Sigmoid colon (tissue), 7 donors: Measurements from ENCODE around the gene GNAS-AS1. TPM values are rescaled to one million over a fixed set of nuclear protein-coding genes. Genes with fewer than 3 reads are reported as not detected.

Source experiments
- DNase-seq: peaks from one replicate; pipeline ENCODE4 v3.0.0-alpha.2; 2019
- H3K27ac ChIP-seq, 4 donors: fragments of 200-600 bp; sonication (generic); one replicate each; pipeline ENCODE4 v1.5.1; 2016 to 2019; ENCODE audit warnings: mild to moderate bottlenecking in 1 of 4
- H3K27me3 ChIP-seq, 3 donors: fragments of 200-600 bp; sonication (generic); one replicate each; pipeline ENCODE4 v1.5.1; 2019; ENCODE audit warnings: mild to moderate bottlenecking in 1 of 3
- H3K36me3 ChIP-seq, 4 donors: fragments of 200-600 bp; sonication (generic); one replicate each; pipeline ENCODE4 v1.5.1; 2016 to 2019
- H3K4me1 ChIP-seq, 4 donors: fragments of 200-600 bp; sonication (generic); one replicate each; pipeline ENCODE4 v1.5.1; 2017 to 2019
- H3K4me3 ChIP-seq, 4 donors: fragments of 200-600 bp; sonication (generic); one replicate each; pipeline ENCODE4 v1.5.1; 2017 to 2019; ENCODE audit warnings: mild to moderate bottlenecking in 2 of 4, moderate library complexity in 1 of 4
- H3K9me3 ChIP-seq, 4 donors: fragments of 200-600 bp in 3 of 4; sonication (generic) in 3 of 4; one replicate each; pipeline versions ENCODE4 v1.5.1 to v1.6.1; 2013 to 2019
- CTCF ChIP-seq, 4 experiments: fragments of 450-650 bp in 3 of 4; fragments of 200-600 bp in 1 of 4; IDR thresholded peaks; one replicate each; pipeline ENCODE4 v1.5.1; 2016 to 2019; ENCODE audit warnings: antibody characterized with exemption in 4 of 4, mild to moderate bottlenecking in 3 of 4, moderate library complexity in 2 of 4
- EP300 ChIP-seq, 4 donors: sonication (generic); formaldehyde crosslinking; IDR thresholded peaks; one replicate each; pipeline ENCODE4 v1.6.1; 2017; ENCODE audit warnings: antibody characterized with exemption in 4 of 4
- POLR2A ChIP-seq, 2 donors: fragments of 450-650 bp; IDR thresholded peaks; one replicate each; pipeline ENCODE4 v1.6.1; 2016; ENCODE audit warnings: antibody characterized with exemption in 2 of 2, mild to moderate bottlenecking in 2 of 2, moderate library complexity in 2 of 2
- POLR2AphosphoS5 ChIP-seq, 4 donors: sonication (generic); formaldehyde crosslinking; IDR thresholded peaks; one replicate each; pipeline ENCODE4 v1.6.1; 2017; ENCODE audit warnings: antibody characterized with exemption in 4 of 4
- WGBS, 2 donors: extraction: QIAGEN DNeasy Blood & Tissue Kit; methylation state at CpG; one replicate each; pipeline ENCODE4 v1.1.7; 2013; 5-methylcytosine and 5-hydroxymethylcytosine counted together
- intact Hi-C: fragments of 100-400 bp; cut with DNase I; formaldehyde crosslinking; loops from one replicate; pipeline ENCODE4 v1.15.1; 2023
- polyA plus RNA-seq, 3 donors: library from polyadenylated mRNA; stranded (reverse); fragments of 200-250 nt; gene quantifications; one replicate each; pipeline ENCODE4 v1.2.3, GENCODE V29; 2013
- total RNA-seq, 4 donors: library from RNA; depleted of rRNA; stranded (reverse); fragments of >200 nt; gene quantifications; one replicate each; pipeline ENCODE4 v1.1.0, GENCODE V29; 2016
- donor health status: healthy with polysubstance abuse.
- donor health status: Bipolar disorder and iron deficiency.
- donor health status: healthy.

The GNAS-AS1 gene
- total and polyA plus RNA-seq, 7 donors: 0.33 to 0.69 (median 0.36) TPM; not detected in 4

GRCh38 chr20:58800134-58800871, 50.4 kb downstream of the GNAS-AS1 start:
- Histone ChIP-seq H3K27me3 (peaks cover 0 to 11% (median 0%) of the 10 kb centered on the region in 3 donors), H3K9me3 (no peaks in the 10 kb centered on the region), H3K4me1 (no peaks in the 10 kb centered on the region), H3K4me3 (no peak overlapping the region), H3K27ac (no peak overlapping the region), H3K36me3 (no peaks in the 10 kb centered on the region)
- no peak for DNase-seq
- WGBS, 2 donors: 72 to 75% methylated on average over 22 of the region's 22 CpGs
- intact Hi-C loops: no loop called here
- TF ChIP-seq POLR2A (IDR thresholded peaks at IDR 0.05) (no peak), EP300 (IDR thresholded peaks at IDR 0.05) (no peak), CTCF (IDR thresholded peaks at IDR 0.05) (no peak), POLR2AphosphoS5 (IDR thresholded peaks at IDR 0.05) (no peak)

DNA sequence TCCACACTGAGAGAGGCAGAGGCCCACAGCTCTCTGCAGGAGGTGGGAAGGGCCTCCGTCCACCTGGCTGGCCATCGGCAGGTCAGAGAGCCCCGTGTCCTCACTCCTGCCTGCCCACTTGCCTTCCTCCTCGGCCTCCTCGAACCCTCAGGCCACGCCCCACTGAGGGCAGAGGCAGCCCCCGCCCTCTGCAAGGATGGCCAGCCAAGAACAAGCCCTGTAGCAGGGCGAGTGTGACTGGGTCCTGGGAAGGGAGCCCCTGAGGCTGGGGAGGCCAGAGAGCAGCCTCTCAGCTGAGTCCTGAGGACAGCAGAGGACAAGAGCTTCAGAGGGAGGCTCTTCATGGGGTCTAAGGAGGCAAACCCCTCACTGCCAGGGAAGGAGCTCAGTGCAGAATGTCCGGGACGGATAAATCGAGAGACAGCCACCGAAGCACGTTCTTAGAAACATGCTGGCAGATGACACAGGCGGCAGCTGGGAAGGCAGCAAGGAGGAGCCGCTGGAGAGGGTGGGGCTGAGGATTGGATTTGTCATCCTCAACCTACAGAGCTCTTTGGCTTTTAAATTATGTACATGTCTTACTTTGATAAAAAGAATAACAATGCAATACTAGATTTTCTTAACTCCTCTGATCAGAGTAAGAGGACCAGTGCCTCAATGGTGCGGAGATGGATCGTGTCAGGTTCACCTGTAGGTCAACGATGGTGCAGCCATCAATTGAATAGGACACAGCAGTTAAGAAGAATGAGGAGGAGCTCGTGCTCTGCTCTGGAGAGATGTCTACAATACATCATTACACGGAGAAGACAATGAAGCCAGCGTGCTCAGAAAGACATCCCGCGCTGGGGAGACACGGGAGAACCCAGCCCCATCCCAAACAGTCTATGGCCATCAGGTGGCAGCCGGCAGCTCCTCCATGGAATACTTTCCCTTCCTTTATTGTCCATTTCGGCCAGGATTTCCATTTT, 53.0 kb downstream of the GNAS-AS1 start:
- WGBS, 2 donors: 73 to 84% methylated on average over 26 of the region's 26 CpGs
- intact Hi-C loops: no loop called here
- H3K9me3 ChIP-seq: no peaks in the 10 kb centered on the region
- H3K27me3 ChIP-seq: no peaks in the 10 kb centered on the region
- H3K36me3 ChIP-seq: no peaks in the 10 kb centered on the region
- TF ChIP-seq POLR2AphosphoS5 (IDR thresholded peaks at IDR 0.05): no peak
- TF ChIP-seq CTCF (IDR thresholded peaks at IDR 0.05): no peak
- no peak for TF ChIP-seq POLR2A (IDR thresholded peaks at IDR 0.05)
- TF ChIP-seq EP300 (IDR thresholded peaks at IDR 0.05): no peak
- H3K27ac ChIP-seq: no peak overlapping the region
- no peak overlapping the region for H3K4me3 ChIP-seq
- no peaks in the 10 kb centered on the region for H3K4me1 ChIP-seq
- DNase-seq: no peak

- Histone ChIP-seq H3K36me3 (no peaks in the 10 kb centered on the region), H3K9me3 (no peaks in the 10 kb centered on the region), H3K4me3 (no peak overlapping the region), H3K4me1 (no peaks in the 10 kb centered on the region), H3K27ac (no peak overlapping the region), H3K27me3 (no peaks in the 10 kb centered on the region)
- no peak for TF ChIP-seq POLR2A (IDR thresholded peaks at IDR 0.05)
- TF ChIP-seq EP300 (IDR thresholded peaks at IDR 0.05): no peak
- TF ChIP-seq POLR2AphosphoS5 (IDR thresholded peaks at IDR 0.05): no peak
- no peak for TF ChIP-seq CTCF (IDR thresholded peaks at IDR 0.05)
- no peak for DNase-seq
- WGBS, 2 donors: 84 to 91% methylated on average over 6 of the region's 6 CpGs
- intact Hi-C loops: no loop called here
These were observed 54.8 kb downstream of the GNAS-AS1 start for GRCh38 chr20:58795923-58796245.

- Histone ChIP-seq H3K4me1 (no peaks in the 10 kb centered on the region), H3K9me3 (no peaks in the 10 kb centered on the region), H3K27ac (no peak overlapping the region), H3K4me3 (no peak overlapping the region), H3K36me3 (no peaks in the 10 kb centered on the region), H3K27me3 (peaks cover 0 to 2% (median 0%) of the 10 kb centered on the region in 3 donors)
- no peak for DNase-seq
- WGBS, 2 donors: 84 to 89% methylated on average over 20 of the region's 20 CpGs
- no peak for TF ChIP-seq EP300 (IDR thresholded peaks at IDR 0.05)
- intact Hi-C loops: no loop called here
These were observed 55.4 kb downstream of the GNAS-AS1 start for GRCh38 chr20:58795181-58795922.
